HG02970 (cell line): ENCODE results near the gene PPIP5K2.
A peak's percentile ranks its signal among the peaks of the same experiment; 100 is the strongest.
"Not testable (repeated sequence)": the region's sequence is repeated elsewhere in the genome, so short reads cannot be mapped to it uniquely, and the experiment has no call there.

Experiments used
- ATAC-seq: cut with Tn5 transposase; IDR thresholded peaks from one replicate; pipeline ENCODE4 v1.9.1; 2021; ENCODE audit warnings: mild to moderate bottlenecking, moderate library complexity, moderate number of reproducible peaks; ENCODE audit not compliant: unreplicated experiment, low FRiP score

The PPIP5K2 gene

DNA sequence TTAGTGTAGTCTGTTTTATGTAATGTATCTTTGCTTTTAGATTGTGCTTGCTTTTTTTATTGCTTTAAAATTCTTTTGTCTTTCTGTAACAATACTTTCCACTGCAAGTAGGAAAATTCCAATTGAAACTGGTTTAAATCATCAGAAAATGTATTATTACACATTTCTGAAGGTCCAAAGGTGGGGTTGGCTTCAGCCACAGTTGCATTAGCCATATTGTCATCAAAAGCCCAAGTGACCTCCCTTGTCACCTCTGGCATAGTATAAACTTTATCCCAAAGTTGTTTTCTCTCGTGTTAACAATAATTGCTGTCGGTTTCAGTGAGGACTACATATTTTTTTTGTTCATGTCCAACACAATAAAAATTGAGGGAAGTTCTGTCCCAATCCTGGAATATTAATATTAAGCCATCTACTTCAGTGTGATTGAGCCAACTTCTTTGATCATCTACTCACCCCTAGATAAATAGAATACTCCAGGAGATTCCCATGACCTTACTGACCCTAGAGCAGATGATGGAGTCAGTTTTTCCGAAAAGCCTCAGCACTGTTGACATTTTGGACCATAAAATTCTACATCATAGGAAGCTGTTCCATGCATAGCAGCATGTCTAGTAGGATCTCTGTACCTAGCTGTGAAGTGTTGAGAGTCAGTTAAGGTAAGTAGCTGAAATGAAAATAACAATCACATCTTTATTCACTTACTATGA, 86.0 kb downstream of the PPIP5K2 start:
- ATAC-seq: no peak

DNA sequence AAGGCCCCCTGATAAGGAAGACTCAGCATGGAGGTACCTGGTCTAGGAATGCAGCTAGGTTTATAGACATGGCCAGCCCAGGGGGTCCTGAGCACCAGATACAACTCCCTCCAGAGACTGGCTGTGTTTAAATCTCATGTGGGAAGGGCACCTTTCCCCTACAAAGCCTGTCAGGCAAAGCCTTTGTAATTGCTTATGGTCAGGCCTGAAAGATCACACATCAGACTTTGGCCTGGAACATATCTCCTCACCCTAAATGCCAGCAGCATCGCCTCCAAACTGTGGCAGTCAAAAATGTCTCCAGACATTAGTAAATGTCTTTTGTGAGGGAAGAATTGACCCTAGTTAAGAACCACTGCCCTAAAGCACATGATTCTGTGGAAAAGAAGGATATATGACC, 86.9 kb downstream of the PPIP5K2 start:
- ATAC-seq: no peak

DNA sequence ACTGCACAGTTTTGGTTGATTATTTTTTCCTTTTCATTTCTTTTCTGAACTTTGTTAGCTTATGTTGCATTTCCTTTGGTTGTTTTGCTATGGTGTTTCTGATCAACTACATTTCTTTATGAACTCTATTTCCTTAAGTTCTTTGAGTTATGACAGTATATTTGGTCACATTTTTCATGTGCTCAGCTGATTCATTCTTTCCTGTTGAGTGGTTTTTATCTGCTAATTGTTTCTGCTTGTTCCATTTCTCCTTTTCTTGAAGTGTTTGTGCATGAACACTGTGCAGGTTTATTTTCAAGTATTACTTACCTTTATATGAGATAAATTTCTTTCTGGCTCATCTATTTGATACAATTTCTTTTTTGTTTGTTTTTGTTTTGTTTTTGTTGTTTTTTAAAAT, 87.6 kb downstream of the PPIP5K2 start:
- no peak for ATAC-seq

DNA sequence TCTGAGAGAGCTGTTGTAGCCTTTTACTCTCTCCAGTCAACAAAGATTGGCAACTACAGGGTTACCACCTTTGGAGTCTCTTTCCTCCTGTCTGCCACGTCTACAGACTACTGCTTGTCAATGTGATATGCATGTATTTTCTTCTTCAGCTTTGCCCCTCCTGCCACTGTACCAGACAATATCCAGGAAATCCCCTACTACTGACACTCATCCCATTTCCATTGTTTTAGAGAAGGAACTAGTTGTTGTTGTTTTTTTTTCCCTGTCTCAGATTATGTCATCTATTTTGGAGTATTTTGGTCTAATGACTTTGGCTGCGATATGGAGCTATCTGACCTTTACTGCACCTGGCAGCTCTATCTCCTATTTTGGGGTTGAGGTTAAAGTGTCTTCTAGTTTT, 88.4 kb downstream of the PPIP5K2 start:
- no peak for ATAC-seq

DNA sequence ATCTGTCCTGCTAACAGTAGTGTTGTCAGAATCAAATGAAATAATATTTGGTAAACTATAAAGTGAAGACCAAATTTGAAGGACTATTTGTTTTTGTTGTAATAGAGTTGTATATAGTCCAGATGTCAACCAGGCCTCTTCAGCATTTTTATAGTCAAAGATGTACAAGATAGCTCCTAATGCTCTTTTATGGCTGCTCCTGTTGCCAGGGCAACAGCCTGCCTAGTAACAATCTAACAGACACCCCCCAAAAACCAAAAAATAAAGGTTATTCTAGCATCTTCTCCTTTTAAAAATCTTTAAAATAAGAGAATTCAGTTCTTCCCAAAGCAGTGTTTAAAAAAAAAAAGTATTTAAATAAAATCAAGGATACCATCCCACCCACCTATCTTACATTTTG, 89.0 kb downstream of the PPIP5K2 start:
- ATAC-seq: no peak

DNA sequence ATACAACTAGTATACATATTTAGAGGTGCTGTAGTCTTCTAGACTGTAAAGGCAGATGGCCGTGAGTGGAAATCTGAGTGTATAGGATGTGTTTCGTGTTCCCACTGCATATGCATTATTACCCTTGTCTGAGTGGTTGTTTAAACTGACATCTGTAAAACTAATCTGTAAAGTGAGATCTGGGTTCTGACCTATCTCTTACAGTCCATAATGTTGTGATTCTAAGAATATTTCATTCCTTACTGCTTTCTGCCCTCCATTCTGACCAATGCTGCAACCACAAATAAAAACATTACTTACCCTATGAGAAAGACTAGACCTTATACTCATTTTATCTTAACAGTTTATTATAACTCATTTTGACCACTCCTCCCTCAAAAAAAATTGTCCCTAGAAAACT, 90.9 kb downstream of the PPIP5K2 start:
- ATAC-seq: no peak

DNA sequence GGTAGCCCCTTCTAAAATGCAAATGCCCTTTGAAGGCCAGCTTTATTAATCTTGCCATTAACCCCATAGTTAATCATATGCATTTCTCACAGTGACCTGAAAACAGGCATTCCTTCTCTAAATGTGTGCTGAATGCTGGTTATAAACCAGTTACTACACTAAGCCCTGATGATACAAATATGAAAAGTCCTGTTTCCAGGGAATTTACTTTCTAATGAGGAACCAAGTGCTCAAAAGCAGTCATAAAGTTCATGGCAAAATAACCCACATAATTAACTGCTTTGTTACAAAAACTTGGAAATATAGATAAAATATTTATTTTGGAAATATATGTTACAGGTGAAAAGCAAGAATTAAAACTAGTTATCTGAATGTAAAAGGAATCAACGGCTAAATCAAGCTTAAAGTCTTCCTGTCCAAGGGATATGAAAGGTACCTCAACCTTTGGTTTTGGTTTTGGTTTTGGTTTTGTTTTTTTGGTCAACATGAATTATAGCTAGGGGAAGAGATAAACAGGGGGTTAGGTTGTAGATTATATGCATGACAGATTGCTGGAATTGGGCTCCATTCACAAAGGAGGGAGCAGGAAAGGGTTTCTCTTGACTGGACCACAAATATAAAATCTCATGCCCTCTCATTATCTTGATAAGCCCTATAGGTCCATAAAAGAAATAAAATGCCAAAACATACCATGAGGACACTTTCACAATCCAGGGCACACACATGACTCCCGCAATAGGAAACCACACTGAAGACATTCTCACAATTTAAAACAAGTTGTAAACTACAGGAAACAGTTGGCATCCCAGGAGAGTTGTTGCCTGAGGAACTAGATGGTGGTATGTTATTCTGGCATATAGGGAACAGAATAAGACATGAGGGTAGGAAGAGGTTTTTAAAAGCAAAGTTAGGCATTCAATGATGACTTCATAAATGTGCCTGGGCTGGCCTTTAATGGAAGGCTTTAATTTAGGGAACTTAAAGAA, 91.8 kb downstream of the PPIP5K2 start:
- peak; percentile 70 for ATAC-seq

DNA sequence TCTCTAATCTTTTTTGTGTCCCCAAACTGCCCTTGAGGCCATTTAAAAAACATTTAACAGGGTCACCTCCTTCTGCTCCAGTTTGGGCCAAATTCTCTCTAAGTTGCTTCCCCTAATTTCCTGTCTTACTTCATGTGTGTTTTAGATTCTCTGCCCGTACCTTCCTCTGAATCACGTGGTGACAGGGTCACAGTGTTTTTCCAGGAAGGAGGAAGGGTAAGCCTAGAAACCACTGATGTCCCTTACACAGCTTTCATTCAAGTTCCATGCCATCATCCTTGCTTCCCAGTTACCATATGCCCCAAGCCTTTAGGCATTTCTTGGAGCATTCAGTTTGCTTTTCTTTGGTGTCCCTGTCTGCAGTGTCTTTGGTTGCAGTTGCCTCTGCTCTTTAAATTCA, 96.0 kb downstream of the PPIP5K2 start:
- no peak for ATAC-seq

DNA sequence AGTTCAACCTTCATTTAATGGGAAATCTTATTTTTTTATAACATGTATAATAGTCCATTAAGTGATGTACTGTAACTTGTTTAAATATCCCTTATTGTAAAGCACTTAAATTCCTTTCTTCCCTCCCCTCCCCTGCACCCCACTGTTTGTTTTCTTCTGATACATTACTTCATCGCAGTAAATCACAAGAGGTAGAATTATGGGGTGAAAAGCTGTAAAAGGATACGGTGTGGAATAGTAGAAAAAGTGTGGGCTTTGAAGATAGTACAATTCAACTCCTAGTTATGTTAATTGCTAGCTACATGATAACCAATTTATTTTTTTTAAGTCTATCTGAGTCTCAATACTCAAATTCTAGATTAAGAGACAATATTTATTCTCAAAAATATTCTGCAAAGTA, 96.6 kb downstream of the PPIP5K2 start:
- ATAC-seq: no peak

DNA sequence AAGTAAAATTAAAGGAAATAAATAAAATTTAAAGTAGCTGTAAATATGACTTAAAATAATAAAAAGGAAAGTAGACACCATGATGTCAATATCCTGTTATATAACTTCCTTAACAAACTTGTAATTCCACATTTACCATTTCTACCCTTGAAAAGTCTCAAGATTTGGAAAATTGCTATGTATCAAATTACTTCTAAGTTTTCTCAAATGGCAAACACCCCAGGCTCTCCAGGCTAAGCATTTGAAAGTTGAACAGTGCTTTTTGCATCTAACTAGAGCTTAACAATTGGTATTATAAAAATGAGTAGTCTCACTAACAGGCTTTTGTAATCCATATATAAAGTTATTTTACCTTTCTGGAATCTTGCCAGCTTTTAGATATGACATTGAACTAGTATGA, 97.0 kb downstream of the PPIP5K2 start:
- no peak for ATAC-seq

DNA sequence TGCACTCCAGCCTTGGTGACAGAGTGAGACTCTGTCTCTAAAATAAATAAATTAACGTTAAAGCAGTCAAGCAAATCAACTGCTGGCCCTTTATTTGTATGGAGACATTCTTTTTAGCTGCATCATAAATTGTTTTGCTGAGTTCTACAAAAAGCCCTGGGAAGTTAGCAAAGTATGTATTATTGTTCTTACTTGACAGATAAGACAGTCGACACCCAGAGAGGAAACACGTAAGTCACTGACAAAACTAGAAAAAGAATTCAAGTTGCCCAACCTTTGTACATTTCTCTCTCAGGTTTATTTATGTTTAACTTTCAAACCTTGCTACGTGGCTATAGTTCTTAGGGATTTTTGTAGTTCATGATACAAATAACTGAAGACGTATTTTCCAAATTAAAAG, 98.1 kb downstream of the PPIP5K2 start:
- ATAC-seq: no peak

DNA sequence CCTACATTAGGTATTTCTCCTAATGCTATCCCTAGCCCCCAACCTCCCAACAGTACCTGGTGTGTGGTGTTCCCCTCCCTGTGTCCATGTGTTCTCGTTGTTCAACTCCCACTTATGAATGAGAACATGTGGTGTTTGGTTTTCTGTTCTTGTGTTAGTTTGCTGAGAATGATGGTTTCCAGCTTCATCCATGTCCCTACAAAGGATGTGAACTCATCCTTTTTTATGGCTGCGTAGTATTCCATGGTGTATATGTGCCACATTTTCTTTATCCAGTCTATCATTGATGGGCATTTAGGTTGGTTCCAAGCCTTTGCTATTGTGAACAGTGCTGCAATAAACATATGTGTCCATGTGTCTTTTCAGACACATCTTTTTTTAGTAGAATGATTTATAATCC, 99.0 kb downstream of the PPIP5K2 start:
- not testable (repeated sequence) for ATAC-seq

DNA sequence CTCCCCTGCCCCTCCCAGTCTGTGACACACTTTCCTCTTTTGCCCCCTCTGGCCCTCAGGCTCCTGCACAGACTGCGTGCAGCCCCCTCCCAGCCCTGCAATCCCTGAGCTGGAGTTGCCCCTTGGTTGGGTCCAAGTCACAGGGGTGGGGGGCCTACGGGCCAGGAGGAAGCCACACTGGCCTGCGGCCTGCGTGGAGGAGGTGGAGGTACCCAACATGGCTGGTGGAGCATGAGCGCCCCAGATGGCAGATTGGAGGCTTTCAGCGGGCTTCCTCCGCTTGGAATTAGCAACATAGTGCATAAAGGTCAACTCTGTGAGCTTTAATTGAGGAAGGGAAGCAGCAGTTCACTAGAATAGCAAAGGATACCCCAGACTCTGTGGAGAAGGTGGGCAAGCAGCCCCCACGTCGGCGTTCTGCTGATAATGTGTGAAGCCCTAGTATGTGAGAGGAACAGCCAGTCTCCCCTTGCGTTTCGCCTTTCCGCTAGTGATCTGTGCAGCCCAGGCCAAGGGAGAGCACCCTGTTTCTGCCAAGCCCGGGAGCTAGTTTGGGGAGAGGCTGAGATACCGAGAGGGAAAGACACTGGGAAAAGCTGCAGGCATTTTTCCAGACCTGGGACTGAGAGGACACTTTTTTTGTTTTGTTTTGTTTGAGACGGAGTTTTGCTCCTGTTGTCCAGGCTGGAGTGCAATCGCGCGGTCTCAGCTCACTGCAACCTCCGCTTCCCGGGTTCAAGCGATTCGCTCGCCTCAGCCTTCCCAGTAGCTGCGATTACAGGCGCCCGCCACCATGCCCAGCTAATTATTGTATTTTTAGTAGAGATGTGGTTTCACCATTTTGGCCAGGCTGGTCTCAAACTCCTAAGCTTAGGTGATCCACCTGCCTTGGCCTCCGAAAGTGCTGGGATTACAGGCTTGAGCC, 103.2 kb downstream of the PPIP5K2 start:
- no peak for ATAC-seq

DNA sequence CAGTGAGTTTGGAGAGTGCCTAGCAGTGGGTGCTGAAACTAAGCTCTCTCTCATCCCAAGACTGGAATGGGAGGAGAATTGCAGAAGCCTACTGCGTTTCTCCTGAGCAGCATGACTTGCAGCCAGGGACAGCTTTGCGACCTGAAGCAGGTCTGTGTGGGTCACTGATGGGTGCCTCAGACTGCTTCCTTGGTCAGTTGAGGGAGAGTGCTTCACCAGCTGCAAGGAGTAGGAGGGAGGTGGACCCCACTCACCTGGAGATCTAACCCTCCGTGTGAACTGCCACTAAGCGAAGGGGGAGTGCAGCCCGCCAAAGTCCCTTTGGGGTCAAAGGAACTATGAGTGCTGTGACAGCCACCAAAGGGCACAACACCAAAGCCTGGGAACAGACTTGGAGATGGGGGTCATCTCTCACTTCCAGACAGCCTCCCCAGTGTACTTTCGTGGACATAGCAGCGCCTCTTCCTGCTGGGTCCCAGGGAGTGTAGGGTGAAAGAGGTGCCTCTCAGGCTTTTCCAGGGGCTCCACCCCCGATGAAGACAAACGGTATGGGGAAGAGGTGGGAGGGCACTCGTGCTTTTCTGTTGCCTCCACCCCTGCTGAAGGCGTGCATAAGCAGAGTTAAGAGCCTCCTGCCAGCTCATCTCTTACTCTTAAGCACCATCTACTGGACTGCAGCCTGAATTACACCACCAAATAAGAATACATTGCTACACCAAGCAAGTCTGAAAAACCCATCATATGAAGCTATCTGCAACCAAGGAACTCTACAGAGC, 104.2 kb downstream of the PPIP5K2 start:
- ATAC-seq: no peak

DNA sequence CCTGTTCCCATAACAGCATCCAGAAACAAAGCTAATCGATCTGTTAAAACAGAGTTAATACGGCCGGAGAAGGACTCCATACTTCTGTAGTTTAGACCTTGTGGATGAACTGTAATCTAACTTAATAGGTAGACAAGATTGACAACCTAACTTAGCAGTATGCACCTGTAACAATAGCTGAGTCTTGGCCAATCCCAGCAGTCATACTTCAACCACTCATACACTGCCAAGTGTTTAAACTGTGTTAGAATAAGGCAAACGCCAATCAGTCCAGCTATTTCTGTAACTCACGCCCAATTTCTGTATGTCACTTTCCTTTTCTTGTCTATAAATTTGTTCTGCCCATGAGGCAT, 104.8 kb downstream of the PPIP5K2 start:
- no peak for ATAC-seq

DNA sequence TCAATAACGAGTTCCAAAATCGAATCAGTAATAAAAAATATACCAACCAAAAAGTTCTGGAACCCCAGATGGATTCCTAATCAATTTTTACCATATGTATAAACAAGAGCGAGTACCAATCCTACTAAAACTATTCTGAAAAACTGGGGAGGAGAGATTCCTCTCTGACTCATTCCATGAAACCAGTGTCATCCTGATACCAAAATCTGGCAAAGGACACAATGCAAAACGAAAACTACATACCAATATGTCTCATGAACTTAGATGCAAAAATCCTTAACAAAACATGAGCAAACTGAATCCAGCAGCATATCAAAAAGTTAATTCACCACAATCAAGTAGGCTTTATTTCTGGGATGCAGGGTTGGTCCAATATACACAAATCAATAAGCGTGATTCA, 108.0 kb downstream of the PPIP5K2 start:
- no peak for ATAC-seq

DNA sequence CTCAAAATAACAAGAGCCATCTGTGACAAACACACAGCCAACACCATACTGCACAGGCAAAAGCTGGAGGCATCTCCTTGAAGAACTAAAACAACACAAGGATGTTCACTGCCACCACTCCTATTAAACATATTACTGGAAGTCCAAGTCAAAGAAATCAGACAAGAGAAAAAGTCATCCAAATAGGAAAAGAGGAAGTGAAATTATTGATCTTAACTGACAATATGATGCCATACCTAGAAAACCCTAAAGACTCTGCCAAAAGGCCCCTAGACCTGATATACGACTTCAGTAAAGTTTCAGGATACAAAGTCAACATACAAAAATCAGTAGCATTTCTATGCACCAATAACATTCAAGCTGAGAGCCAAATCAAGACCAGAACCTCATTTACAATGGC, 108.5 kb downstream of the PPIP5K2 start:
- no peak for ATAC-seq

DNA sequence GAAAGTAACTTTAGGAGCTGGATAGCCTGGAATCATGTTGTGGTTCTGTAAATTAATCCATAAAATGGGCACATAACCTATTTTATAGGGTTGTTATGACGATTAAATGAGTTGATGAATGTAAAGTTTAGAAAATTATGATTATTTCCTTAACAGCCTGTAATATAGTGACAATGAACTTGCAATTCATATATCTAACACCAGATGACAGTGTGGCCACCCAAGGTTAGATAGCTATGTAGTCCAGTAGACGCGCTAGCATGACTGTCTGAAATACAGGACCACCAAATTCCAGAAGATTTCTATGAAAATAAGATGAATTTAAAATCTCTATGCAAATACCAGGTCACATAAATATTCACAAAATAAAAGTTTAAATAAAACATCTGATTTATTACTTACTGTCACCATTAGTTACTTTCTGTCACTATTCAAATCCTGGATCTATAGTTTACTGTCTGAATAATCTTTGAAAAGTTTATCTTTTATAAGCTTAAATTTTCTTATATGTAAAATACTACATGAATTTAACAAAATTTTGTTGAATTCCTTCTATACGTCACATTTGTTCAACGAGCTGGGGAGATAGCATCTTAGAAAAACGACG, 112.4 kb downstream of the PPIP5K2 start:
- peak; percentile 81 for ATAC-seq

DNA sequence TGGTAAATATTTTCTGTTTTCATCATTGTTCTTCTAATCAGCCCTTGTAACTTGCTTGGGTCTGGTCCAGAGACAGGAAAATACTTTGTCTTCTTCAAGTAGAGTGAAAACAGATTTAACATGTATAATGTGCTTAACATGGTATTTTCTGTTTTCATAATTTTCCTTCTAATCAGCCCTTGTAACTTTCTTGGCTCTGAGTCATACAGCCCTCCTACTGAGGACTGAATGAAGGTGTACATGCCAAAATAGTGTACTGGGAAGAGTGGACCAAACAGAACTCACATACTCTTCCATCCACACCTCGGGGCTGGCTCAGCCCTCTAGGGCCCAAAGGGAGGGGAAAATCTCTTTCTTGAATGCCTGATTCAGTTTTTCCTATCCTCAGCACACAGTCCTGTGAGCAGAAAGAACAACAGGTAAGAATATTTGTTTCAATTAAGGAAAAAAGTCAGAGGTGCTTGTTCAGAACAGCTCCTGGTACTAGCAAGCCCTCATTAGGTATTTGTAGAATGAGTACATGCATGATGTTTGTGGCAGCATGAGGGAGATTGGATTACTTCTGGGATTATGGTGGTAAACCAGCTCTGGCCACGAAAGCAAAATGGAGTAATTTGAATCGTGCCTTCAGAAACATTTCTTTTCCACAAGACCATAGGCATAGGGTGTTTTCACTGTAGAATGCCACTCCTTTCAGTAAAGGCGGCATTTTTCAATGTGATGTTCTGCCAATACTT, 114.3 kb downstream of the PPIP5K2 start:
- no peak for ATAC-seq
